HG02852 (cell line): ENCODE measurements around the gene REG4.

Experiments used
- ATAC-seq: cut with Tn5 transposase; IDR thresholded peaks from one replicate; pipeline ENCODE4 v1.9.1; 2021; ENCODE audit warnings: mild to moderate bottlenecking, moderate library complexity; ENCODE audit not compliant: unreplicated experiment

The REG4 gene

DNA sequence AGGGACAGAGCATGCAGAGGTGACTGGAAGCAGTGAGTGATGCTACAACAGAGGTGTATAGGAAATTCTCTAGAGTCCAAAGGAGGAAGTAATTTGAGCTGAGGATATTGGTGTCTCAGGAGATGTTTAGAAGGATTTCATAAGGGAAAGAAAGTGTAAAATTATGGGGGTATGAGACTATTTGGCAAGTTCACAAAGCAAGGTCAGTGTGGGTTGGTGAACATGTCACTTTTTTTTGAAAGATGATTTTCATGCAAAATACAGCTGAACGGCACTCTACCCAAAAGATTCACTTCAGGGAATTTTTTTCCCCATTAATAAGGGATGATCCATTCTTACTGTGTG lies 66.7 kb downstream of the REG4 start:
- ATAC-seq, result no peak
